ENCODE measurements around the gene CHMP6.

DNA sequence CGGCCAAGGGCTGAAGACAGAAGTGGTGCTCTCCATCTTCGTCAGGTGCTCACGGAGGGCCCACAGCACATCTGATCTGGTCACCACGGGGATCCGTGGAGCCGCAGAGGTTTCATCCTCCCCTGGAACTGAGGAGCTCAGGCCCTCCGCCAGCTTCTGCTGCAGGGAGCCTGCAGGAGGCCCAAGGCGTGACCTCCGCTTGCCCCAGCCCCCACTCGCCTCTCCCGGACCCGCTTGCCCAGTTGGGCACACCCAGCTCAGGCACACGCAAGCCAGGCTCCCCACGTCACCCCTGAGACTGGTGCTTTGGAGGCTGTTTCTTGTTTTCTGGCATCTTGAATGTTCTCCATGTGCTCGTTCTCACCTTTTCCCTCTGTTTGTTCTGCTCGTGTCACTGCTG is 39.4 kb upstream of the CHMP6 start:
- TF ChIP-seq, protein P1, sequence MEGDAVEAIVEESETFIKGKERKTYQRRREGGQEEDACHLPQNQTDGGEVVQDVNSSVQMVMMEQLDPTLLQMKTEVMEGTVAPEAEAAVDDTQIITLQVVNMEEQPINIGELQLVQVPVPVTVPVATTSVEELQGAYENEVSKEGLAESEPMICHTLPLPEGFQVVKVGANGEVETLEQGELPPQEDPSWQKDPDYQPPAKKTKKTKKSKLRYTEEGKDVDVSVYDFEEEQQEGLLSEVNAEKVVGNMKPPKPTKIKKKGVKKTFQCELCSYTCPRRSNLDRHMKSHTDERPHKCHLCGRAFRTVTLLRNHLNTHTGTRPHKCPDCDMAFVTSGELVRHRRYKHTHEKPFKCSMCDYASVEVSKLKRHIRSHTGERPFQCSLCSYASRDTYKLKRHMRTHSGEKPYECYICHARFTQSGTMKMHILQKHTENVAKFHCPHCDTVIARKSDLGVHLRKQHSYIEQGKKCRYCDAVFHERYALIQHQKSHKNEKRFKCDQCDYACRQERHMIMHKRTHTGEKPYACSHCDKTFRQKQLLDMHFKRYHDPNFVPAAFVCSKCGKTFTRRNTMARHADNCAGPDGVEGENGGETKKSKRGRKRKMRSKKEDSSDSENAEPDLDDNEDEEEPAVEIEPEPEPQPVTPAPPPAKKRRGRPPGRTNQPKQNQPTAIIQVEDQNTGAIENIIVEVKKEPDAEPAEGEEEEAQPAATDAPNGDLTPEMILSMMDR (IDR thresholded peaks at IDR 0.05), result no peak
- no peak for TF ChIP-seq POLR2A (IDR thresholded peaks at IDR 0.05)

Measured in esophagus squamous epithelium (tissue), 4 donors.